HEK293 (cell line): ENCODE measurements around the gene ASIP.

ENCODE experiments used
- CTCF ChIA-PET: fragments of 350-600 bp; formaldehyde crosslinking; extraction: SDS; loops from one replicate; lab custom pipeline; 2021; ENCODE audit warnings: antibody characterized with exemption; lab: Yijun Ruan, JAX
- POLR2A ChIA-PET: fragments of 300-600 bp; formaldehyde crosslinking; extraction: SDS; loops from one replicate; lab custom pipeline; 2020; ENCODE audit warnings: antibody characterized with exemption, inconsistent platforms; lab: Yijun Ruan, JAX
- H3K27ac ChIP-seq: fragments of 200-500 bp; sonication (Bioruptor generic); 2 replicates; pipeline ENCODE4 v1.5.1; 2014; ENCODE audit warnings: low read depth, low read length, control low read depth, inconsistent platforms; ENCODE audit errors: extremely low read depth
- H3K36me3 ChIP-seq, 2 experiments: fragments of 200-500 bp in 1 of 2; sonication (Bioruptor generic) in 1 of 2; 1 replicate in 1 of 2; 2 replicates in 1 of 2; pipeline ENCODE4 v1.5.1; 2014 to 2017; ENCODE audit warnings: inconsistent platforms in 2 of 2, low read length in 2 of 2; ENCODE audit not compliant: control insufficient read depth in 2 of 2, insufficient read depth in 1 of 2
- H3K4me1 ChIP-seq: fragments of 200-500 bp; sonication (Bioruptor generic); 2 replicates; pipeline ENCODE4 v1.5.1; 2014; ENCODE audit warnings: mild to moderate bottlenecking, low read length, inconsistent platforms; ENCODE audit not compliant: control insufficient read depth, insufficient read depth
- H3K4me3 ChIP-seq: 2 replicates; pipeline ENCODE4 v1.5.1; 2011; ENCODE audit warnings: low read depth, mild to moderate bottlenecking, control low read depth, low read length, moderate library complexity
- H3K9me3 ChIP-seq: fragments of 200-500 bp; sonication (Bioruptor generic); 2 replicates; pipeline ENCODE4 v1.5.1; 2014; ENCODE audit warnings: low read depth, low read length, inconsistent platforms; ENCODE audit not compliant: control insufficient read depth, insufficient read depth
- KLF16 ChIP-seq: fragments of 450-650 bp; formaldehyde crosslinking; IDR thresholded peaks from 2 replicates; pipeline ENCODE4 v1.5.1; 2017; ENCODE audit warnings: missing biosample characterization, missing genetic modification characterization
- MZF1 ChIP-seq: fragments of 450-650 bp; formaldehyde crosslinking; IDR thresholded peaks from 2 replicates; pipeline ENCODE4 v1.5.1; 2017; ENCODE audit warnings: missing biosample characterization, missing genetic modification characterization, borderline replicate concordance
- PRDM4 ChIP-seq: fragments of 450-650 bp; formaldehyde crosslinking; IDR thresholded peaks from 2 replicates; pipeline ENCODE4 v1.5.1; 2017; ENCODE audit warnings: missing biosample characterization, missing genetic modification characterization
- REST ChIP-seq: fragments of 450-650 bp; formaldehyde crosslinking; IDR thresholded peaks from 2 replicates; pipeline ENCODE4 v1.5.1; 2016; ENCODE audit warnings: missing biosample characterization, missing genetic modification characterization
- TCF7L2 ChIP-seq: IDR thresholded peaks from 2 replicates; pipeline ENCODE4 v1.6.1; 2011; ENCODE audit warnings: low read depth, mild to moderate bottlenecking, inconsistent platforms, low read length, moderate library complexity, borderline replicate concordance
- ZBTB49 ChIP-seq: fragments of 450-650 bp; formaldehyde crosslinking; IDR thresholded peaks from 2 replicates; pipeline ENCODE4 v1.5.1; 2016; ENCODE audit warnings: missing biosample characterization, missing genetic modification characterization, low read depth
- ZNF148 ChIP-seq: fragments of 450-650 bp; formaldehyde crosslinking; IDR thresholded peaks from 2 replicates; pipeline ENCODE4 v1.5.0; 2017; ENCODE audit warnings: missing biosample characterization, missing genetic modification characterization, borderline replicate concordance
- ZNF16 ChIP-seq: fragments of 450-650 bp; formaldehyde crosslinking; IDR thresholded peaks from 2 replicates; pipeline ENCODE4 v1.5.1; 2016; ENCODE audit warnings: low read depth, missing biosample characterization, missing genetic modification characterization
- ZNF391 ChIP-seq: fragments of 450-650 bp; formaldehyde crosslinking; IDR thresholded peaks from 2 replicates; pipeline ENCODE4 v1.5.1; 2016; ENCODE audit warnings: low read depth, missing biosample characterization, missing genetic modification characterization, borderline replicate concordance
- ZNF426 ChIP-seq: fragments of 450-650 bp; formaldehyde crosslinking; IDR thresholded peaks from 2 replicates; pipeline ENCODE4 v1.5.1; 2017; ENCODE audit warnings: missing biosample characterization, missing genetic modification characterization, mild to moderate bottlenecking, inconsistent platforms, moderate library complexity
- ZNF433 ChIP-seq: fragments of 450-650 bp; formaldehyde crosslinking; IDR thresholded peaks from 2 replicates; pipeline ENCODE4 v1.5.1; 2016; ENCODE audit warnings: missing biosample characterization, missing genetic modification characterization, low read depth
- ZNF48 ChIP-seq: fragments of 450-650 bp; formaldehyde crosslinking; IDR thresholded peaks from 2 replicates; pipeline ENCODE4 v1.5.1; 2016; ENCODE audit warnings: missing biosample characterization, missing genetic modification characterization
- ZNF488 ChIP-seq: fragments of 450-650 bp; formaldehyde crosslinking; IDR thresholded peaks from 2 replicates; pipeline ENCODE4 v1.5.1; 2016; ENCODE audit warnings: missing biosample characterization, missing genetic modification characterization
- ZNF521 ChIP-seq: fragments of 450-650 bp; formaldehyde crosslinking; IDR thresholded peaks from 2 replicates; pipeline ENCODE4 v1.5.1; 2017; ENCODE audit warnings: missing biosample characterization, mild to moderate bottlenecking, missing genetic modification characterization
- ZNF560 ChIP-seq: fragments of 450-650 bp; formaldehyde crosslinking; IDR thresholded peaks from 2 replicates; pipeline ENCODE4 v1.5.1; 2017; ENCODE audit warnings: missing biosample characterization, missing genetic modification characterization, borderline replicate concordance
- ZNF600 ChIP-seq: fragments of 450-650 bp; formaldehyde crosslinking; IDR thresholded peaks from 2 replicates; pipeline ENCODE4 v1.5.1; 2016; ENCODE audit warnings: missing biosample characterization, missing genetic modification characterization
- ZNF626 ChIP-seq: fragments of 450-650 bp; sonication (Bioruptor Pico); formaldehyde crosslinking; IDR thresholded peaks from 2 replicates; pipeline ENCODE4 v1.5.1; 2018; ENCODE audit warnings: missing biosample characterization, missing genetic modification characterization, inconsistent platforms
- ZNF692 ChIP-seq: fragments of 450-650 bp; formaldehyde crosslinking; IDR thresholded peaks from 2 replicates; pipeline ENCODE4 v1.5.1; 2016; ENCODE audit warnings: missing biosample characterization, missing genetic modification characterization

ASIP gene

GRCh38 chr20:34292496-34292895 lies 51.3 kb downstream of the ASIP start (continued):
- TF ChIP-seq REST (no peak), PRDM4 (tag by site-specific recombination) (no peak)

- no peak overlapping the region for H3K27ac ChIP-seq
- TF ChIP-seq ZNF148 (tag by site-specific recombination), result no peak
- TF ChIP-seq ZBTB49 (tag by site-specific recombination), result no peak
- no peak for TF ChIP-seq MZF1
- no peak for TF ChIP-seq ZNF426
- no peak for TF ChIP-seq ZNF48
- ChIA-PET CTCF (no interaction called here), POLR2A (interaction anchor here (0.7 to 1.2 kb wide), 2 partner anchors 10 to 290 kb away, joined by 4 read pairs; partner anchors contain the start of gene AHCY)
- no peaks in the 10 kb centered on the region for H3K9me3 ChIP-seq
- no peak overlapping the region for H3K4me3 ChIP-seq
- no peaks in the 10 kb centered on the region for H3K4me1 ChIP-seq
- peaks cover 12 to 86% of the 10 kb centered on the region in 2 experiments; a peak in 2 of 3 replicates for H3K36me3 ChIP-seq
These were observed 51.9 kb downstream of the ASIP start for GRCh38 chr20:34293119-34293518.

GRCh38 chr20:34293589-34293988 lies 52.4 kb downstream of the ASIP start:
- POLR2A ChIA-PET, result interaction anchor here (1.2 kb wide), 1 partner anchor 9 kb away, joined by 4 read pairs; the partner anchor contains the start of gene AHCY
- H3K4me3 ChIP-seq, result no peak overlapping the region
- no peaks in the 10 kb centered on the region for H3K9me3 ChIP-seq
- no peaks in the 10 kb centered on the region for H3K4me1 ChIP-seq
- H3K36me3 ChIP-seq, result peaks cover 12 to 81% of the 10 kb centered on the region in 2 experiments; a peak in 2 of 3 replicates
- CTCF ChIA-PET, result no interaction called here
- no peak overlapping the region for H3K27ac ChIP-seq
- TF ChIP-seq ZNF626 (tag by site-specific recombination) (no peak), ZNF560 (tag by site-specific recombination) (no peak), ZNF391 (tag by site-specific recombination) (no peak), ZNF16 (no peak), KLF16 (tag by site-specific recombination) (no peak), ZNF692 (tag by site-specific recombination) (no peak), TCF7L2 (no peak), ZNF48 (no peak), ZNF521 (tag by site-specific recombination) (no peak), ZNF488 (tag by site-specific recombination) (no peak), ZNF433 (tag by site-specific recombination) (no peak), ZNF600 (tag by site-specific recombination) (no peak)
